ENCODE results near the gene LPIN1.
A peak's percentile ranks its signal among the peaks of the same experiment; 100 is the strongest.

LPIN1 gene

DNA sequence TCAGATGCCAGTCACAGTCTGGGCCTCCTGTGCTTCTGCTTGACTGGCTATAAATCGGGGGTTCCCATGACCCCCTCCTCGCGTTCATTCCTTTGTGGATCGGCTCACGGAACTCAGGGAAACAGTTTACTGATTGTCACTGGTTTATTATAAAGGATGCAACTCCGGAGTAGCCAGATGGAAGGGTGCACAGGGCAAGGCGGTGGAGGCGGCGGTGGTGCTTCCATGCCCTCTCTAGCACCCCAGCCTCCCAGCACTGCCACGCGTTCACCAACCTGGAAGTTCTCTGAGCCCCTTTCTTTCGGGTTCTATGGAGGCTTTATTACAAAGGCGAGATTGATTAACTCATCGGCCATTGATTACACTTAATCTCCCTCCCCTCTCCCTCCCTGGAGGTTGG lies 15.6 kb downstream of the LPIN1 start:
- DNase-seq (ENCODE audit: low spot score): no peak

DNA sequence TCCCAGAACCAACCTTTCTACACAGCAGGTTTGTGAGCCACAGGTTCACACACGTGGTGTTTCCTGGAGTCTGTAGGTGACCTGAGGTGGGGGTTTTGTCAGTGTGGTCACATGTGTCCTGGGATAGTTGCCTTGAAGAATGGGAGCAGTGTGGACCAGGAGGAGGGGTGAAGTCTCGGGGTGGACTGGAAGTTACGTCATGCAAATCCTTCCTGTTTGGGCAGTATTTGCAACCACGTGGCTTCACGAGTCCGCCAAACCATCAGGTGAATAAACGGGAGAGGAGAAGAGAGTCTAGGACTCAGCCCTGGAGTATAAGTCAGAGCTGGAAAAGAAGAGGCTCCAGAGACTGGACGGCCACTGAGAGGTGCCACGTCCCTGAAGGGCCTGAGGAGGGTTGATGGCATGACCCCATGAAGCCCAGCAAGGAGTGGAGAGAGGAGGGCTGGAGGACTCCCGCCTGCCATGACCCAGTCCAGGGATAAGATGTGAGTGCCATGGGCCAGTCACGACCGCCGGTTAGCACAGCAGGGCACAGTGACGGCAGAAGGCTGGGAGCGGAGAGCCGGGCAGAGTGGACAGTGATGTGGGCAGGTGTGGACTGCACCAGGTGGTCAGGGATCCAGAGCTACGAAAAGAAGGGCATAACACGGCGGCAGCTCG lies 16.5 kb downstream of the LPIN1 start:
- no peak for DNase-seq (ENCODE audit: low spot score)

DNA sequence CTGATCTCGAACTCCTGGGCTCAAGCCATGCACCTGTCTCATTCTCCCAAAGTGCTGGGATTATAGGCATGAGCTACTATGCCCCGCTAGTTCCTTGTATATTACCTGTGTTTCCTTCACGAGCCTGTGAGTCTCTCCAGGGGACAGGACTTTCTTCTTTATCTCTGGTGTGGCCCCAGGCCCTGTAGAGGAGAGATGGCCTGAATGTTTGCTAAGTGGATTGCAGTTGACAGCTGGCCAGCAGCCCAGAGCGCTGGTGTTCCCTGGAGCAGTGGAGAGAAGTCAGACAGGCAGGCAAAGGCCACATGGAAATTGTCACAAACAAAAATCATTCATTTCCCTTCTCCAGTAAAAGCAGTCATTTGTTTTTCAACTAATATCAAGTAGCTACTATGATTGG lies 17.9 kb downstream of the LPIN1 start:
- no peak for DNase-seq (ENCODE audit: low spot score)

DNA sequence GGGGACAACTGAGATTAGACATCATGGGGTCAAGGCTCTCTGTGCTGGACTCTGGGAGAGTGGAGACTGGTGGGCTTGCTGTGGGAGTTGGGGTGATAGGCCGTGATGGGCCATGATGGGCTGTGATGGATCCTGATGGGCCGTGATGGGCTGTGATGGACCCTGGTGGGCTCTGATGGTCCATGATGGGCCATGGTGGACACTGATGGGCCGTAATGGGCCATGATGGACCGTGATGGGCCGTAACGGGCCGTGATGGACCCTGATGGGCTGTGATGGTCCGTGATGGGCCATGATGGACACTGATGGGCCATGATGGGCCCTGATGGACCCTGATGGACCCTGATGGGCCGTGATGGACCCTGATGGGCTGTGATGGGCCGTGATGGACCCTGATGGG lies 18.5 kb downstream of the LPIN1 start:
- no peak for DNase-seq (ENCODE audit: low spot score)

DNA sequence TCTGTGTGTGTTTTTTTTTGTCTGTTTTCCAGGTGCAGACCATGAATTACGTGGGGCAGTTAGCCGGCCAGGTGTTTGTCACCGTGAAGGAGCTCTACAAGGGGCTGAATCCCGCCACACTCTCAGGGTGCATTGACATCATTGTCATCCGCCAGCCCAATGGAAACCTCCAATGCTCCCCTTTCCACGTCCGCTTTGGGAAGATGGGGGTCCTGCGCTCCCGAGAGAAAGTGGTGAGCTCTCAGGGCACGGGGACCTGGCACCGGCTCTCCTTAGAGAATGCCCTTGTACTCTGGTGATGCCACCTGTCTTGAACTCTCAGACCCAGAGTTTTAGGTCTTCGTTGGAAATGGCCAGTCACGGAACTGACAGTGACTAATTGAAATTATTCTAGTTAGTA lies 19.1 kb downstream of the LPIN1 start:
- no peak for DNase-seq (ENCODE audit: low spot score)

DNA sequence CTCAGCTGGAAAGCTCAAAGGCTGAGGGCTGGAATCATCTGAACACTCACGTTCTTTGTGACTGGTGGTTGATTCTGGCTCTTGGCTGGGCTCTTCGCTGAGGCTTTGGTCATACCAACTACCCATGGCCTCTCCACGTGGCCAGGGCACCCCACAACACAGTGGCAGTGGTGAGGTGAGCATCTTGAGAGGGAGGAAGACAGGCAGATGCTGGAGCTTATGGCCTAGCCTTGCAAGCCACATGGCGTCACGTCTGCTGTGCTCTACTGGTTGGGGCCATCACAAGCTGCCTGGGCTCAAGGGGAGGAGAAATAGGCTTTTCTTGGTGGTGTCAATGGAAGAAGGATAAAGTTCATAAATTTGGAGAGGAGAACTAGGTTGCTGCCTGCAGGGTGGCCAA lies 19.6 kb downstream of the LPIN1 start:
- DNase-seq (ENCODE audit: low spot score): no peak

DNA sequence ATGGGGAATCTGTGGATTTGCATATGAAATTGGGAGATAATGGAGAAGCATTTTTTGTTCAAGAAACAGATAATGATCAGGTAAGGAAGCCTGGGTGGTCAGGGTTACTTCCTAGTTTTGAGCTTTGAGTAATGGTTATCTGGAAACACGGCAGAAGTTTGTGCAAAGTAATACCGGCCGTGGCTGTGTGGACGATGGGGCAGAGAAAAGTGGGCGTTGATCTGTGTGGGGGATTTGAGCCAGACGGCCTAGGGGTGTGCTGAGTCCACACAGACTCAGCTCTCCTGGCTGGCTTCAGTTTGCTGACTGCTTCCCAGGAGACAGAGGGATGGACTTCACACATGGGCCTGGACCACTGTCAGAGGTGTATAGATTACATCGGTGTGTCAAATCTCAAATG lies 21.3 kb downstream of the LPIN1 start:
- DNase-seq (ENCODE audit: low spot score): no peak

DNA sequence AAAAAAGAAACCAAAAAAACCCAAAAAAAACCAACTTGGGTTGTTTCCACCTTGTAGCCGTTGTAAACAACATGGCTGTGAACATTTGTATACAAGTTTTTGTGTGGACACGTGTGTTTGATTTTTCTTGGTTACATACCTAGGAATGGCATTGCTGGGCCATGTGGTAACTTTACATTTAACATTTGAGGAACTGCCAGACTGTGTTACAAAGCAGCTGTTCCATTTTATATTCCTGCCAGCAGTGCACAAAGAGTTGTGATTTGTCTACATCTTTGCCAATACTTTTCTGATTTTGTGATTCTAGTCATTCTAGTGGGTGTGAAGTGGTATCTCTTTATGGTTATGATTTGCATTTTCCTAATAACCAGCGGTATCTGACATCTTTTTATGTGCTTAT lies 22.5 kb downstream of the LPIN1 start:
- no peak for DNase-seq (ENCODE audit: low spot score)

DNA sequence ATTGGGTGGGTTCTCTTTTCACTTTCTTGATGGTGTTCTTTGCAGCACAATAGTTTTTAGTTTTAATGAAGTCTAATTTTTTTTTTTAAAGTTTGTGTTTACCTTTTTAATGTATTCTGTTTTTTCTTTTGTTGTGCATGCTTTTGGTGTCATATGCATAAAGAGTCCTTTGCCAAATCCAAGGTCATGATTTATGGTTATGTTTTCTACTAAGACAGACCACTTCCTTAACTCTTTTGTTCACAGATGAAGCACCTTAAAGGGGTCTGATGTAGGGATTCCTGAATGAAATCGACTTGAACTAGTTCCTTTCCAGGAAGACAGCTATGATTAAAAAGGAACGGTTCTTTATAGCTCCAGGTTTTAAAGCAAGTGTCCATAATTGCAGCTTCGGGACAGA lies 23.1 kb downstream of the LPIN1 start:
- no peak for DNase-seq (ENCODE audit: low spot score)

DNA sequence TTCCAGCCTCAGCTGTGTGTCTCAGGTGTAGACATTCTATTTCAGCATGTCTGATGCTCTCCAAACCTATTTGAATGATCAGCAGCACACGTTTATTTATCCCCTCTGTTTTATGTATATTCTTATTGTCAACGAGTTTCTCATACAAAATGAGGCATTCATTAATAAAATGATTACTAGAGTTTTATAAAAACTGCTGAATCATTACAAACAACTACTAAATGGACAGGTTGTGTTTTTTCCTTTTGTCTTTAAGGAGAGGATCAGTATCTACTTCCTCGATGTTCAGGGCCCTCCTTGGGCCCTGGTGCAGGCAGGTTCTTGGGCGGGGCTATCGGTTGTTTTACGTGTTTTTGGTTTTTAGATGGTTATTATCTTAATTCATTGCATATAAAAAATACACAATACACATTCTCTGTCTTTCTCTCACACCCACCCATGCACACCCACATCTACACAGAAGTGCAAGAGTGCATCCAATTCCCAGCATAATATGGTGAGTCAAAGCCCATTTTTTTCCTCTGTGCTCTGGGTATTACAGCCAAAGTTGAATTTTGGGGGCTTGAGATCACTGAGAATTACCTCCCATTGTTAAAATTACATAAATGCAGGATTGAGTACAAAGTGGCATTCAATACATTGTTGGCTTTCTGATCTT lies 24.2 kb downstream of the LPIN1 start:
- DNase-seq (ENCODE audit: low spot score): no peak

DNA sequence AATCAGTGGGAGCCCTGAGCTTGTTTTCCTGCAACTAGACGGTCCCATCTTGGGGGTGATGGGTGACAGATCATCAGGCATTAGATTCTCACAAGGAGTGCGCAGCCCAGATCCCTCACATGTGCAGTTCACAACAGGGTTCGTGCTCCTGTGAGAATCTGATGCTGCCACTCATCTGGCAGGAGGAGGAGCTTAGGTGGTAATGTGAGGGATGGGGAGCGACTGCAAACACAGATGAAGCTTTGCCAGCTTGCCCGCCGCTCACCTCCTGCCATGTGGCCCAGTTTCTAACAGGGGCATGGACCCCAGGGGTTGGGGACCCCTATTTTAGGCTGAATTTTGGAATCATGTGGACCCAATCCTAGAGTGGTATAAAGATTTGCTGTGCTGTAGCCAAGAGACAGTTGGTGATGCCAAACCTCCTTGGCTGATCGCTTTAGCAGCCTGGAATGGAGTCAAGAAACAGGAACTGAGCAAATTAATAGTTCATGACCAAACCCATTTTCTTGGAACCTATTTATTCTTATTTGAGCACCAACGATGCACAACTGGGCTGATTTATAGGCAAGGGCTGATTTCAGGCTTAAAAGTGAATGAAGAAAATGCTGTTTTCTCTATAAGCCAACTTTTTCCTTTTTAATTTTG lies 25.7 kb downstream of the LPIN1 start:
- no peak for DNase-seq (ENCODE audit: low spot score)

DNA sequence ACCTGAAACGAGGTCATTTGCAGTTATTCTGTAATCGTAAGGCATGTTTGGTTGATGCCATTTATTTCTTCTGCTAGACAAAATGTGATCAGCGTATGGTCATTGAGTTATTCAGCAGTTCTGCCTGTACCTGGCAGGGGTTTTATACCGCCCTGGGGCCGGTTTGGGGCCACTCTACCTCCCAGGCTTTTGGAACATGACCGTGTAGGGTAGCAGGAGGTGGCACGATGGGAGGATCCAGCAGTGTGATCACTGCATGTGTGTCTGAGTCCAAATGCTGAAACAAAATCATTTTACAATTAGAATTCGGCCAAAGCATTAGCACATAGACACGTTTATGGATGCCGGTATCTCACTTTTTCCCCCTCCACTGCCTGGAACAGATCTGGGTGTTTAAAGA lies 26.7 kb downstream of the LPIN1 start:
- no peak for DNase-seq (ENCODE audit: low spot score)

DNA sequence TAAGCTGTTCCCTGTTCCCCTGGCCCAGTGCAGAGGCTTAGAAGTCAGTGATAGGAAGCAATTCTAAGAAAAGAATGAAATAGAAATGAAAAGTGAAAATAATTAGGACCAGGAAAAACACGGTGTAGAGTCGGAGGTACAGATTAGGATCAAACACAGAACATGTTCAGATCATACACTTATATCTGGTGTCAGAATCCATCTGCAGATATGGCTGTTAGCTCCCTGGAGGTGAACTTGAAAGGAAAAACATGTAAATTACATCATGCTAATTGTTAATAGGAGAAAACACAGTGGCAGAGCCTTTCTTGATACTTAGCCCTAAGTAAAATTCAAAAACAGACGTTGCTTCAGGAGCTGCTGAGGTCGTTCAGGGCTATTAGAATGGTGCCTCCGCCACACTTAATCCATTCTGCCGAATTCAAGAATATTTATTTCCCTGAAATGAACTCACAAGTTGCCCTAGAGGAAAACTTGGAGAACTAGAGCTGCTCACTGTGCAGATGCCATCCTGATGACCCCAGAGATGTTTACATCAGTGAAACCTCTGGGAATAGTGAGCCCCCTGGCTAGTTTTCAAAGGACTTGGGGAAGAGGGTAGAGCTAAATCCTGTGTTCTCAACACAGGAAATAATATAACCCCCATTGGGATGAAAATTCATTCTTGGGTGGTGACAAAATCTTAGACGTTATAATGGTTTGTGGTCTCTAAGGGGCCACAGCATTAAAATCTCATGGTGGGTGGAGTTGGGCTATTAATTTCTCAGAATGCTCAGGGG lies 27.5 kb downstream of the LPIN1 start:
- DNase-seq (ENCODE audit: low spot score): no peak

DNA sequence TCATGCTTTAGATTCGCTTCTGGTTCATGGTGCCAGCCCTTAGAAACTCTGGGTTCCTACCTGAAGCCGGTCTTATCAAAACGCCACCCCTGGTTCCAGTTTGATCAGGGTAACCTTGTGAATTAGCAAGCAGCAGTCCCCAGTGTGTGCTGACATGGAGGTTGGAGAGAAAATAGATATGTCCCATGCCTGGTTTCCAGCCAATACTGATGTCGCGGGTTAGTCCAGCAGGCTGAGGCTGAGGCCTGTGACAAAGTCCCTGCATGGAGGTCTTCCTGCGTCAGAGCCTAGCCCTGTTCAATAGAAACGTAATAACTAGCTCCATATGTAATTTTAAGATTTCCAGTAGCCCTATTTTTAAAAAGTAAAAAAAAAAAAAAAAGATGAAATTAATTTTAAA lies 28.2 kb downstream of the LPIN1 start:
- DNase-seq (ENCODE audit: low spot score): no peak

DNA sequence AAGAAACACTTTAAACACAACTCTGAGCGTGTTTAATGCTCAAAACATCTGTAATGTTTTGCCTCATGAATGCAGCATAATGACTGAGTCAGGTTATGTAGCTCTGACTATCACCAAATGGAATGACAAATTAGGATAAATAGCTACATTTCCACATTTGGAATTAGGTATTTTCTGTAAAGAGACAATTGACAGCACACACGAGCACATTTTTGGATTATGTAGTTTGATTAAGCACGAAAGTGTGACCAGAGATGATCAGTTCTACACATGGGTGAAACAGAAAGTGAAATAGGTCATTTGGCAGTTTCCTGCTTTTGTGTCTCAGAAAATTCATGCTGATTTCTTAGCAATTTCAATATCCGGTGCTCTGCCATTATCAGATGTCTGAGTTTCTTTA lies 29.0 kb downstream of the LPIN1 start:
- DNase-seq (ENCODE audit: low spot score): no peak

DNA sequence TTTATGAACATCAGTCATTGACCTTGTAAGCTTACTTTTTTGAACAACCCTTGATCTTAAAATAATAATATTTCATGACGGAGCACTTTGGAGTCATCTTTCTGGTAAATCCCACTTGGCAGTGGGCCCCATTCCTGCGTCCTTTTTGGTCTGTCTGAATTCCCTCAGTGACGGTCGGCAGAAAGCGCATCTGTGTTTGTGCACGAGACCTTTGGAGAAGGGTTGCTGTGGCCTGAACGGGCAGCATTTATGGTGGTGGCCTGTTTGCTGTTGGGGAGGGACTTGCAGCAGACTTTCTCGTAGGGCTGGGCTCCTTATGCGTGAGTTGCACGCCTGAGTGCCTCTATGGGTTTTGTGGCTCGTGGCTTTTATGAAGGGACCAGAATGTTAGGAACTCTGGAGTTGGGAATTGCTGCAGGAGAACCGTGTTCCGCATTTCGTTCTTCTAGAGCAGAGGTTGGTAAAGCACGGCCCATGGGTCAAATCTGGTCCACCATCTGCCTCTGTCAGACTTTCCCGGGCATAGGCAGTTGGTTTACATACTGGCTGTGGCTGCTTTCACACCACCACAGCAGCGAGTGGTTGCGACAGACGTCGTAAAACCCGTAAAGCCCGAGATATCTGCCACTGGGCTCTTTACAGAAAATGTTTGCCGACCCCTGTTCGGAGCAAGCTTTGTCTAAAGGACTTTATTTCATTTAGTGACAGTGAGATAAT lies 30.8 kb downstream of the LPIN1 start:
- no peak for DNase-seq (ENCODE audit: low spot score)

DNA sequence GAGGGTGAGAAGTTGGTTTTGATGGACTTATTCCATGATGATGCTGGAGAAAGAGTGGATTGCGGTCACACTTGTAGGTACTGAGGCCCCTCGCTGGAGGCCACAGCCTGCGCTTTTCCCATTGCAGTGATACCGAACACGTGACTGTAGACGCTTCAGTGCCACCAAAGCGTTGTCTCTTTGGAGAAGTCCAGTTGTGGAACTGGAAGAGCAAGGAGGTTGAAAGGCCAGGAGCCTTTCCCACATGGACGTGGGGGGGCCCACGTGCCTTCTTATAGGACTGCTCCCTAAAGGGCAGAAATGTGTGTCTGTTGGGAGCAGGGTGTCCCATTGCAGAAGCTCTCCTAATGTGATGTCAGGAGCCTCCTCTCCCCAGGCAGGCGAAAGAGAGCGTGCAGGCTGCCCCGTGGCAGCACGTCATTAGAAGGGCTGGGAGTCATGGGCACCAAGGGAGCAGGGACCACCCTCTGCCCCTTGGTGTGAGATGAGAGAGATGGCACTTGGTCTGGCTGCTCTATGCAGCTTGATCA lies 31.5 kb downstream of the LPIN1 start:
- DNase-seq (ENCODE audit: low spot score): no peak

DNA sequence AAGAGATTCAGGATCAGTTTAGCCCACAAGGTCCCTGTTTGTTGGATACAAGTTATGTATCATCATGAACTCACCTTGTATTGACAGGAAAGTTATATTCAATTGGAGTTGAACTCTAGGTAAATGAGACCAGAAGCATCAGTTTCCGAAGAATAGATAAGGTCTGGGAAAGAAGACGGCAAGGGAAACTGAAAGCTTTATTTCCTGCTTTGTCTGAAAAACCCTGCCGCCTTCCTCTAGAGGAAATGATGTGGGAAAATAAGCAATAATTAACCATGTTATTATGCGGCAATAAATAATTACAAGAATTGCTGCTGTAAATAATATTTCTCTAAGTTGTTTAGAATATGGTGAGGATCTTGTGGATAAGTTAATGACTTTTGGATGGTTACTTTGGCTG lies 32.0 kb downstream of the LPIN1 start:
- no peak for DNase-seq (ENCODE audit: low spot score)

DNA sequence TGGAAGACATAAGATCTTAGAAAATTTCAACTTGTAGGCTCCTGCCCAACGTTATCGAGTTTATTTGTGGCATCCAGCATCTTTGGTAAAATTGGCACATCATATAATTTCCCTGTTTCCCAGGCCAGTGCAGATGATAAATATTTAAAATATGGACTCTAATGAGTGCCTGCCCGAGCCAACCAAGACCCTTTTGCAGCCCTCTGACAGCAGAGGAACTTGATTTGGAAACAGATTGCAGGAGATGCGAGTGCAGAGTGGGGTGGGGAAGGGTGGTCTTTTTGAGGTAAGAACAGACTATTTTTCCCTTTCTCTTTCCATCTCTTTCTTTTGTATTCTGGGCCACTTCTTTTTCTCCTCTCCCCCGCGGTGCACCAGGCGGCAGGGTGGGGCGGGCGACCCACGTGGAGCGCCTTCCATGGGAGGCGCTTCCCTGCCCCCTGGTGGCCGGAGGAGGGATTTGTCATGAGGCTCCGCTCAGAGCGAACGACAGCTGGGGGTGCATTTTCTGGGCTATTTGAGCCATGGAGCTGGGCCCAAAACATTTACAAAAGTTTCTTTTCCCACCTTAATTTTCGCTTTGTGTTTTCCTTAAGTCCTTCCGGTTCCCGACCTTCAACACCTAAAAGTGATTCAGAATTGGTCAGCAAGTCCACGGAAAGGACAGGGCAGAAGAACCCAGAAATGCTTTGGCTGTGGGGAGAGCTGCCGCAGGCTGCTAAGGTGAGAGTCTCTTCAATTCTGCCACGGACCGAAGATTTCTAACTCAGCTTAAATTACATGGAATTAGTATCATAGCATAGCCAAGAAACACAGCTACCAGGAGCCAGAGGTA lies 32.7 kb downstream of the LPIN1 start:
- peak; percentile 90 for DNase-seq (ENCODE audit: low spot score)

DNA sequence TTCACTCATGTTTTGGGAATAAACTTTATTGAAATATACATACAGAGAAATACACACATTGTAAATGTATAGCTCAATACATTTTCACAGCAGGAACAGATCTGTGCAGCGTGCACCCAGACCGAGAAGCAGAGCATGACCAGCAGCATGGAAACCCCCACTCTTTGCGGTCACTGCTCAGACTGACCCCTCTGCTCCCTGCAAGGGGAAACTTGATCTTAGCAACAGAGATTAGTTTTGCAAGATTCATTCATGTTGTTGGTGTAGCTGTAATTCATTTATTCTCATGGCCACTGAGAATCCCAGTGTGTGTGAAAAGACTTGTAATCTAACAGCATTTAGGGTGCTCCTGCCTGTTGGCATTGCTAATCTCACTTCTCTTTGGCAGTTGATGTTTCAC lies 35.2 kb downstream of the LPIN1 start:
- DNase-seq (ENCODE audit: low spot score): no peak

DNA sequence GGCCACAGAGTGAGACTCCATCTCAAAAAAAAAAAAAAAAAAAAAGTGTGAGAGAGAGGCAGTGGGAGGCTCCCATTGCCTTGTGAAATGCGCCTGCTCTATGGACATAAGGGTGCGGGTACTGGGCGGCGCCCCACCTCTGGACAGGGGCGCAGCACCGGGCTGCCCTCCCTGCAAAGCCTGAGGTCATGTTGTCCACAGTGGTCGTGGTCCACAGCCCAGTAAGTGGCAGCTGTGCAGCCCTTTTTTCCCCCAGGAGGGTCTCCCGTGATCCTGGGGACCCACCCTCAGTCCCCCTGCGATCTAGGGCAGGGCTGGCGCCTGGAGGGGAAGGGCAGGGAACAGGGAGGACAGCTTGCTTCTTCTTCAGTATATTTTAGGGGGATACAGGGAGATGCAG lies 37.8 kb downstream of the LPIN1 start:
- DNase-seq (ENCODE audit: low spot score): no peak
